ENCODE data around the gene KCNG4. TPM values are rescaled to one million over a fixed set of nuclear protein-coding genes. Genes with fewer than 3 reads are reported as not detected.

Gene KCNG4
- total RNA-seq, 2 donors from 2014 or later: not detected

DNA sequence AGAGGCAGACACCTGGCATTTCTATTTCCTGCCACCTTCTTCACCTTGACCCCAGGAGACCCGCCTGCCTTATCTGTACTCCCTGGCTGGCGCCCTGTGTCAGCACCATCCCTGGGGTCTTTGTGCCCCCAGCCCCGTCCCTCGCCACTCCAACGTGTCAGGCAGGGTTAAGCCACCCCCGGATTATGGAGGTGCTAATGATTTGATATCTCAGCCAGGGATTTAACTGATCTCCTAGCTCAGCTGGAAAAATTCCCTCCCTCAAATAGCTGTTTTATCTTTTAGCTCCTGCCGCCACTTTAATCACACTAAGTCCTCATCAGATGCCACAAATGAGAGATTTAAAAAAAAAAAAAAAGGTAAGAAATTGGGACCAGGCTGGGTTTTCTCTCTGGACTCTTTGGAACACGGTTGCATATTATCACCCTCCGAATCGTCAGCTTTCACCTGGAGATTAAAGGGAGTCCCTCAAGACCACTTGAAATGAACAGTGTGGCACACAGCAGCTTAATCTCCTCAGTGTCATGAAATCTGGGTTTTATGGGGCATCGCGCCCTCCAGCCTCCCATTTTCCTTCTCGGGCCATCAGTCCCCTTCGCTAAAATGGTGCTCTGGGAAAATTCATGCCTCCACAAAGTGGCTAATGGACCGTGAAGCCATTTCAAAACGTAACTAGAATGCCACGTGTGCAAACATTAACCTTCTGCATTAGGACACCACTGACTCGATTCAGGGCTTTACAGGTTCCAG is 28.7 kb upstream of the KCNG4 start:
- intact Hi-C loops (cut with DNase I): no loop called here
- H3K9me3 ChIP-seq: no peaks in the 10 kb centered on the region
- no peaks in the 10 kb centered on the region for H3K27me3 ChIP-seq (replicated peaks; ENCODE audit: insufficient read depth)
- DNase-seq (ENCODE audit: low spot score): no peak
- H3K4me3 ChIP-seq: no peak overlapping the region
- no peaks in the 10 kb centered on the region for H3K36me3 ChIP-seq
- no peak overlapping the region for H3K27ac ChIP-seq
- no peaks in the 10 kb centered on the region for H3K4me1 ChIP-seq (replicated peaks)
- WGBS: 57% methylated on average over 18 of the region's 18 CpGs
- TF ChIP-seq POLR2A (IDR thresholded peaks at IDR 0.05): no peak

- intact Hi-C loops (cut with DNase I): no loop called here
- 89% methylated on average over 4 of the region's 4 CpGs for WGBS
Observed at GRCh38 chr16:84267380-84267779, 27.6 kb upstream of the KCNG4 start.

GRCh38 chr16:84266451-84266850 is 26.6 kb upstream of the KCNG4 start:
- Histone ChIP-seq H3K27me3 (replicated peaks; ENCODE audit: insufficient read depth) (no peaks in the 10 kb centered on the region), H3K4me3 (no peak overlapping the region), H3K27ac (no peak overlapping the region), H3K36me3 (no peaks in the 10 kb centered on the region), H3K4me1 (replicated peaks) (no peaks in the 10 kb centered on the region), H3K9me3 (no peaks in the 10 kb centered on the region)
- 59% methylated on average over 4 of the region's 4 CpGs for WGBS
- DNase-seq (ENCODE audit: low spot score): no peak
- no peak for TF ChIP-seq POLR2A (IDR thresholded peaks at IDR 0.05)
- TF ChIP-seq, protein P1, sequence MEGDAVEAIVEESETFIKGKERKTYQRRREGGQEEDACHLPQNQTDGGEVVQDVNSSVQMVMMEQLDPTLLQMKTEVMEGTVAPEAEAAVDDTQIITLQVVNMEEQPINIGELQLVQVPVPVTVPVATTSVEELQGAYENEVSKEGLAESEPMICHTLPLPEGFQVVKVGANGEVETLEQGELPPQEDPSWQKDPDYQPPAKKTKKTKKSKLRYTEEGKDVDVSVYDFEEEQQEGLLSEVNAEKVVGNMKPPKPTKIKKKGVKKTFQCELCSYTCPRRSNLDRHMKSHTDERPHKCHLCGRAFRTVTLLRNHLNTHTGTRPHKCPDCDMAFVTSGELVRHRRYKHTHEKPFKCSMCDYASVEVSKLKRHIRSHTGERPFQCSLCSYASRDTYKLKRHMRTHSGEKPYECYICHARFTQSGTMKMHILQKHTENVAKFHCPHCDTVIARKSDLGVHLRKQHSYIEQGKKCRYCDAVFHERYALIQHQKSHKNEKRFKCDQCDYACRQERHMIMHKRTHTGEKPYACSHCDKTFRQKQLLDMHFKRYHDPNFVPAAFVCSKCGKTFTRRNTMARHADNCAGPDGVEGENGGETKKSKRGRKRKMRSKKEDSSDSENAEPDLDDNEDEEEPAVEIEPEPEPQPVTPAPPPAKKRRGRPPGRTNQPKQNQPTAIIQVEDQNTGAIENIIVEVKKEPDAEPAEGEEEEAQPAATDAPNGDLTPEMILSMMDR (IDR thresholded peaks at IDR 0.05): no peak
- TF ChIP-seq POLR2AphosphoS5 (IDR thresholded peaks at IDR 0.05): no peak
- intact Hi-C loops (cut with DNase I): no loop called here

More at GRCh38 chr16:84267380-84267779, 27.6 kb upstream of the KCNG4 start:
- H3K27me3 ChIP-seq (replicated peaks; ENCODE audit: insufficient read depth): no peaks in the 10 kb centered on the region
- TF ChIP-seq POLR2A (IDR thresholded peaks at IDR 0.05): no peak
- TF ChIP-seq POLR2AphosphoS5 (IDR thresholded peaks at IDR 0.05): no peak
- TF ChIP-seq, protein P1 (IDR thresholded peaks at IDR 0.05): no peak
- H3K4me3 ChIP-seq: no peak overlapping the region
- no peaks in the 10 kb centered on the region for H3K9me3 ChIP-seq
- no peaks in the 10 kb centered on the region for H3K4me1 ChIP-seq (replicated peaks)
- no peak overlapping the region for H3K27ac ChIP-seq
- no peak for DNase-seq (ENCODE audit: low spot score)
- H3K36me3 ChIP-seq: no peaks in the 10 kb centered on the region

DNA sequence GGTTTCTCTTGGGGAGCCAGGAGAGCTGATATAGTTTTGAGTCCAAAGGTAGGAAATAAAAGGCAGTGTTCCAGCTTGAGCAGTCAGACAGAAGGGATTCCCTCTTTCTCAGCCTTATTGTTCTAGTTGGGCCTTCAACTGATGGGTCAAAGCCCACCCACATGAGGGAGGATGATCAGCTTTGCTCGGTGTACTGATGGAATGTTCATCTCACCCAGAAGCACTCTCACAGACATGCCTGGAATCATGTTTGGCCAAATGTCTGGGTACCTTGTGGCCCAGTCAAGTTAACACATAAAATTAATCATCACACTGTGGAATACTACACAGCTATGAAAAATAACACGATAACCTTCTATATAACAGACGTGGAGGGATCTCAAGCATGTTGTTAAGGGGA is 23.1 kb upstream of the KCNG4 start:
- DNase-seq (ENCODE audit: low spot score): no peak
- Histone ChIP-seq H3K27ac (no peak overlapping the region), H3K4me1 (replicated peaks) (no peaks in the 10 kb centered on the region), H3K27me3 (replicated peaks; ENCODE audit: insufficient read depth) (no peaks in the 10 kb centered on the region), H3K9me3 (no peaks in the 10 kb centered on the region), H3K36me3 (no peaks in the 10 kb centered on the region), H3K4me3 (no peak overlapping the region)
- no peak for TF ChIP-seq POLR2AphosphoS5 (IDR thresholded peaks at IDR 0.05)
- TF ChIP-seq POLR2A (IDR thresholded peaks at IDR 0.05): no peak
- TF ChIP-seq, protein P1 (IDR thresholded peaks at IDR 0.05): no peak
- 96% methylated on average over 3 of the region's 3 CpGs for WGBS
- intact Hi-C loops (cut with DNase I): no loop called here

DNA sequence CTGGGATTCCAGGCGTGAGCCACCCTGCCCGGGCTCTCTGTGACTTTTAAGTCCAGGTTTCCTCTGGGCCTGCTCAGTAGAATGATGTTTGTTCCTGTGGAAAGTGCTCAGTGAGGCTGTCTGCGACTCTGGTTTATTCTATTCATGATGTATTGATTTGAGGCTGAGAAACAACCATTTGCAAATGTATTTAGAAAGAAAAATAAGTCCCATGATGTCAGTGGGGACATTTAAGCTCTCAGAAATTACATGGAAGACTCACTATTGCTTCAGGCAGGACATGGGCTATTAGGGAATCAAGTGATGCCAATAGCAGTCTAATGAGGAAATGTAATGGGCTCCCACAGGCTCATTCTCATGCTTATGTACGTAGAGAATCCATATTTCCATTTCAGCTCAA is 22.2 kb upstream of the KCNG4 start:
- WGBS: 92% methylated on average over 4 of the region's 4 CpGs
- no peak for DNase-seq (ENCODE audit: low spot score)

More for the DNA sequence above, 22.2 kb upstream of the KCNG4 start:
- TF ChIP-seq, protein P1 (IDR thresholded peaks at IDR 0.05): no peak
- no peak for TF ChIP-seq POLR2A (IDR thresholded peaks at IDR 0.05)
- TF ChIP-seq POLR2AphosphoS5 (IDR thresholded peaks at IDR 0.05): no peak
- intact Hi-C loops (cut with DNase I): no loop called here
- H3K4me3 ChIP-seq: no peak overlapping the region
- no peaks in the 10 kb centered on the region for H3K27me3 ChIP-seq (replicated peaks; ENCODE audit: insufficient read depth)
- no peaks in the 10 kb centered on the region for H3K4me1 ChIP-seq (replicated peaks)
- H3K36me3 ChIP-seq: no peaks in the 10 kb centered on the region
- no peaks in the 10 kb centered on the region for H3K9me3 ChIP-seq
- H3K27ac ChIP-seq: no peak overlapping the region
